ENCODE results near the gene CCDC194. TPM values are rescaled to one million over a fixed set of nuclear protein-coding genes. Genes with fewer than 3 reads are reported as not detected.

CCDC194 gene
- total and polyA plus RNA-seq, 12 donors = 0.49 to 5.6 (median 2.2) TPM; not detected in 2

DNA sequence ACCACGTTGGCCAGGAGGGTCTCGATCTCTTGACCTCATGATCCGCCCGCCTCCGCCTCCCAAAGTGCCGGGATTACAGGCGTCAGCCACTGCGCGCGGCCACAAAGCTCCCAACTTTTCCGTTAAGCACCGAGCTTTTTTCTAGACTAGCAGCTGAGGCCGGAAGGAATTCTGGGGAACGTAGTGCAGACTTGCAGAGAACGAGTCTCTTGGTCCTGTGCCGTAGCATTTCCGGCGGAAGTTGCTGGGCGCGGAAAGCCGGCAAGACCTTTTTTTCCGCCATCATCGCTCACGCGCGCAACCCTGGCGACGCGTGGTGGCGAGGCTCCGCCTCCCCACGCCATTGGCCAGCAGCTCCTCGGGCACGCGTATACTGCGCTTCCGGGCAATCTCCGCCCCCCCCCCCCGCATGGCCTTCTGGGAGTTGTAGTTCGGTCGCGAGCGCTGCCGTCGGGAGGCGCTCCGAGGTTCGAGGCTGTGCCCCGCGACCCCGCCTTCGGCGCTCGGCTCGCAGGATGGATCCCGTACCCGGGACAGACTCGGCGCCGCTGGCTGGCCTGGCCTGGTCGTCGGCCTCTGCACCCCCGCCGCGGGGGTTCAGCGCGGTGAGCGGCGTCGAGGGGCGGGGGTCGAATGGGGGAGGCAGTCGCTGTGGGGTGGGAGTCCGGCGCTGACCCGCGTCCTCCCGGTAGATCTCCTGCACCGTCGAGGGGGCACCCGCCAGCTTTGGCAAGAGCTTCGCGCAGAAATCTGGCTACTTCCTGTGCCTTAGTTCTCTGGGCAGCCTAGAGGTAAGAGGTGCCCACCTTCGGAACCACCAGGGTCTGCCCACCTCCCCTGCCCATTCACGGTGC, 25.9 kb upstream of the CCDC194 start, which contains the start of gene MVB12A:
TSS of gene MVB12A (plus strand) at position 427 of the 854 bp plus-strand sequence. CDS start at position 516, 89 bp downstream.
- Histone ChIP-seq H3K27me3 (no peaks in the 10 kb centered on the region), H3K36me3 (replicated peaks in 1 of 2) (no peaks in the 10 kb centered on the region), H3K4me3 (peak within 1 kb of the TSS; percentile 9 to 95 (median 80)), H3K27ac (peak within 1 kb of the TSS; percentile 77 to 91 (median 83)), H3K9me3 (replicated peaks in 1 of 3) (no peaks in the 10 kb centered on the region), H3K4me1 (replicated peaks in 1 of 2) (peaks cover 9 to 13% of the 10 kb centered on the region in 2 donors)
- TF ChIP-seq, protein P1, sequence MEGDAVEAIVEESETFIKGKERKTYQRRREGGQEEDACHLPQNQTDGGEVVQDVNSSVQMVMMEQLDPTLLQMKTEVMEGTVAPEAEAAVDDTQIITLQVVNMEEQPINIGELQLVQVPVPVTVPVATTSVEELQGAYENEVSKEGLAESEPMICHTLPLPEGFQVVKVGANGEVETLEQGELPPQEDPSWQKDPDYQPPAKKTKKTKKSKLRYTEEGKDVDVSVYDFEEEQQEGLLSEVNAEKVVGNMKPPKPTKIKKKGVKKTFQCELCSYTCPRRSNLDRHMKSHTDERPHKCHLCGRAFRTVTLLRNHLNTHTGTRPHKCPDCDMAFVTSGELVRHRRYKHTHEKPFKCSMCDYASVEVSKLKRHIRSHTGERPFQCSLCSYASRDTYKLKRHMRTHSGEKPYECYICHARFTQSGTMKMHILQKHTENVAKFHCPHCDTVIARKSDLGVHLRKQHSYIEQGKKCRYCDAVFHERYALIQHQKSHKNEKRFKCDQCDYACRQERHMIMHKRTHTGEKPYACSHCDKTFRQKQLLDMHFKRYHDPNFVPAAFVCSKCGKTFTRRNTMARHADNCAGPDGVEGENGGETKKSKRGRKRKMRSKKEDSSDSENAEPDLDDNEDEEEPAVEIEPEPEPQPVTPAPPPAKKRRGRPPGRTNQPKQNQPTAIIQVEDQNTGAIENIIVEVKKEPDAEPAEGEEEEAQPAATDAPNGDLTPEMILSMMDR (IDR thresholded peaks at IDR 0.05) = no peak
- peak in 1 of 2 donors; percentile 80 for TF ChIP-seq POLR2A (IDR thresholded peaks at IDR 0.05)
- DNase-seq = peak; percentile 97 to 99 (median 98)
- intact Hi-C loops (cut with DNase I) = no loop called here
- WGBS, 4 donors = 0 to 1% (median 0%) methylated on average over 7 to 85 of the region's 85 CpGs

DNA sequence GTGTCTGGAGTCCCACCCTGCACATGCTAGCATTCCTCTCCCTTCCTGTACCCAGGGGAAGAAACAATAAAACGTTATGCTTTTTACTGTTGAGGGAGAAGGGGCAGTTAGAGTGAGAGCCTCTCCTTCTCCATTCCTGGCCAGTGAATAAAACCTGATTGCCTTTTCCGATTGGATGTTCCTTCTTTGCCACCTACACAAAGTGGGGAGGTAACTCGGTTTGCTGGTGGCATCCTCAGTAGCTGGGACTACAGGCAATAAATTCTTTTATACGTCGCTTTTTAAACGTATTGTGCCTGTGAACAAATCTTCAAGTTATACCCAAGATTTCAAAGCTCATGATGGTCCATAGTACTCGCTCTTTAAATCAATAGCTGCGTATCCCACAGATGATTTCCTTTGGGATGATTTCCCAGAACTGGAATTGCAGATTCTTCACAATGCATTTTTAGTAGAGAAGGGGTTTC, 25.2 kb upstream of the CCDC194 start:
- peaks cover 9 to 13% of the 10 kb centered on the region in 2 donors for H3K4me1 ChIP-seq (replicated peaks in 1 of 2)
- no peaks in the 10 kb centered on the region for H3K27me3 ChIP-seq
- intact Hi-C loops (cut with DNase I) = no loop called here
- peak overlapping the region in 2 of 4 donors; percentile 15 to 95 for H3K4me3 ChIP-seq
- peaks cover 0 to 4% of the 10 kb centered on the region in 2 donors for H3K36me3 ChIP-seq (replicated peaks in 1 of 2)
- TF ChIP-seq POLR2A (IDR thresholded peaks at IDR 0.05) = no peak
- TF ChIP-seq, protein P1 (IDR thresholded peaks at IDR 0.05) = no peak
- peak overlapping the region; percentile 77 to 91 (median 83) for H3K27ac ChIP-seq
- no peak for DNase-seq
- H3K9me3 ChIP-seq (replicated peaks in 1 of 3) = no peaks in the 10 kb centered on the region
- 7 to 13% (median 12%) methylated on average over 8 of the region's 8 CpGs for WGBS, 4 donors

DNA sequence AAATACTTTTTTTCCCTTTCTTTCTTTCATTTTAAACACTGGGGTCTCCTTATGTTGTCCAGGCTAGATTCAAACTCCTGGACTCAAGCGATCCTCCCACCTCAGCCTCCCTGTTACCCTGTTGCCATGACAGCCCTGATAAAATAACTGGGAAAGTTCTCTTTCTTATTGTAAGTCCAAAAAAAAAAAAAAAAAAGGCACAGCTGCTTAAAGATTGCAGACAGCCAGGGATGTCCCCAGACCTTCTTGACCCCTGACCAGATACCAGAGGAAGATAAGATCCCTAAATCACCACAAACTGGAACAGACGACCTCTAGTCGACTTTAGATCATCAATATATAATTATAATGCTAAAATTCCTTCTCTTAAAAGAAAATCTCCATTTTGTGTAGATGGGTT, 24.7 kb upstream of the CCDC194 start:
- Histone ChIP-seq H3K36me3 (replicated peaks in 1 of 2) (peaks cover 0 to 5% of the 10 kb centered on the region in 2 donors), H3K4me3 (peak overlapping the region in 2 of 4 donors; percentile 15 to 95), H3K27me3 (no peaks in the 10 kb centered on the region), H3K27ac (peak overlapping the region; percentile 77 to 91 (median 83)), H3K4me1 (replicated peaks in 1 of 2) (peaks cover 13% of the 10 kb centered on the region in 2 donors), H3K9me3 (replicated peaks in 1 of 3) (no peaks in the 10 kb centered on the region)
- WGBS, 4 donors = 38 to 48% (median 43%) methylated on average over 3 of the region's 3 CpGs
- intact Hi-C loops (cut with DNase I) = no loop called here
- TF ChIP-seq, protein P1 (IDR thresholded peaks at IDR 0.05) = no peak
- no peak for DNase-seq

DNA sequence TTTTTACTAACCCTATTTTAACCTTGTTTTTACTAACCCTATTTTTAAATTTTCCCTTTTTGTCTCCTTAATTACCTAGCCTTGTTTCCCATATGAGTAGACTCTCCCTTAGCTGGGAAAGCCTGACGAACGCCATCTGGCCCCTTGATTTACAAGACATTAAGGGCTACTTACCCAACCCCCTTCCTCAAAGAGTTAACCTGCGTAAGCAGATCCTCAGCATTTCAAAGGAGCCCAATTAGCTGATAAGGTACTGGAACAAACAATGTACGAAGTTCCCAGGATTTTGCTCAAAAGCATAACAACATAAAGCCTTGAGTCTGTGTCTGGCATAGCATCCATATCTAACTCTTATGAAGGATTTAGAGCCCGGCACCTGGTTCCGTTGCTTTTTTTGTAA, 21.1 kb upstream of the CCDC194 start:
- H3K4me3 ChIP-seq = no peak overlapping the region
- DNase-seq = no peak
- peaks cover 6 to 17% of the 10 kb centered on the region in 2 donors for H3K4me1 ChIP-seq (replicated peaks in 1 of 2)
- 66 to 79% (median 77%) methylated on average over 6 of the region's 6 CpGs for WGBS, 4 donors
- TF ChIP-seq, protein P1 (IDR thresholded peaks at IDR 0.05) = no peak
- TF ChIP-seq POLR2A (IDR thresholded peaks at IDR 0.05) = no peak
- H3K27ac ChIP-seq = peak overlapping the region in 1 of 5 donors; percentile 22
- H3K36me3 ChIP-seq (replicated peaks in 1 of 2) = peaks cover 0 to 5% of the 10 kb centered on the region in 2 donors
- no peaks in the 10 kb centered on the region for H3K9me3 ChIP-seq (replicated peaks in 1 of 3)
- no peaks in the 10 kb centered on the region for H3K27me3 ChIP-seq
- intact Hi-C loops (cut with DNase I) = no loop called here
